Esophagus muscularis mucosa (tissue), 3 donors: ENCODE measurements around the gene MS4A18.

Experiments
- CTCF ChIP-seq, 3 experiments: fragments of 200-600 bp in 2 of 3; fragments of 450-650 bp in 1 of 3; sonication (generic) in 2 of 3; IDR thresholded peaks; one replicate each; pipeline ENCODE4 v1.5.1; 2017 to 2019; ENCODE audit warnings: antibody characterized with exemption in 3 of 3, mild to moderate bottlenecking in 2 of 3, moderate library complexity in 1 of 3
- POLR2A ChIP-seq: fragments of 450-650 bp; IDR thresholded peaks from one replicate; pipeline ENCODE4 v1.6.1; 2017; ENCODE audit warnings: antibody characterized with exemption, moderate library complexity, mild to moderate bottlenecking, low read depth

DNA sequence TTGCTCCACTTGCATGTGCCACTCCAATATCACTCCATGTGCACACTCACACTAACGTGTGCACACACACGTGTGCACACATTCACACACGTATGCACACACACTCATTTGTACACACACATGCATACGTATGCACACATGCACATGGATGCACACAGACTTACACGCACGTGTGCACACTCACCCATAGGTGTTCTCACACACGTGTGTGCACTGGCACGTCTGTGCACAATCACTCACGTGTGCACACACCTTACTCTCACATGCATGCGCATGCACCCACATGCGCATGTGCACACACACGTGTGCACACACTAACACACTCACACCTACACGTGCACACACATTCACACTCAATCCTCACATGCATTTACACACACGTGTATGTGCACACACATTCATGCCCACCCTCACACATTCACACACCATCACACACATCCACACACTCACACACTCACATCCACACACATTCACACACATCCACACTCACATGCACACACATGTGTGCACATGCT lies 22.9 kb downstream of the MS4A18 start:
- TF ChIP-seq CTCF (IDR thresholded peaks at IDR 0.05) (no peak), POLR2A (no peak)
